Uterus (tissue), 4 donors: ENCODE measurements around the gene FREM1. TPM values are rescaled to one million over a fixed set of nuclear protein-coding genes. Genes with fewer than 3 reads are reported as not detected.

ENCODE experiments used
- DNase-seq, 2 donors: peaks; one replicate each; pipeline ENCODE4 v3.0.0-alpha.2; 2019 to 2020
- H3K27ac ChIP-seq, 2 donors: fragments of 200-600 bp; sonication (generic); 1 replicate in 1 of 2; 2 replicates in 1 of 2; pipeline ENCODE4 v1.5.1; 2016 to 2018
- H3K27me3 ChIP-seq, 2 donors: fragments of 200-600 bp; sonication (generic); one replicate each; pipeline ENCODE4 v1.5.1; 2018 to 2019; ENCODE audit warnings: control low read depth in 1 of 2
- H3K36me3 ChIP-seq, 2 donors: fragments of 200-600 bp; sonication (generic); one replicate each; pipeline ENCODE4 v1.5.1; 2019; ENCODE audit warnings: control low read depth in 1 of 2
- H3K4me1 ChIP-seq, 2 donors: fragments of 200-600 bp; sonication (generic); one replicate each; pipeline ENCODE4 v1.5.1; 2018 to 2019; ENCODE audit warnings: control low read depth in 1 of 2
- H3K4me3 ChIP-seq, 2 donors: fragments of 200-600 bp; sonication (generic); 1 replicate in 1 of 2; 2 replicates in 1 of 2; pipeline ENCODE4 v1.5.1; 2018 to 2019; ENCODE audit warnings: mild to moderate bottlenecking in 1 of 2
- H3K9me3 ChIP-seq, 2 donors: fragments of 200-600 bp; sonication (generic); one replicate each; pipeline ENCODE4 v1.5.1; 2019; ENCODE audit warnings: control low read depth in 1 of 2
- POLR2A ChIP-seq, 2 donors: fragments of 450-650 bp; IDR thresholded peaks; one replicate each; pipeline ENCODE4 v1.6.1; 2016; ENCODE audit warnings: antibody characterized with exemption in 2 of 2, mild to moderate bottlenecking in 1 of 2, moderate library complexity in 1 of 2
- intact Hi-C: fragments of 100-400 bp; cut with DNase I; formaldehyde crosslinking; loops from one replicate; pipeline ENCODE4 v1.15.1; 2023; ENCODE audit warnings: low total_unique reads
- total RNA-seq, 4 donors: library from RNA; depleted of rRNA in 3 of 4; stranded (reverse); fragments of >200 nt in 3 of 4; gene quantifications; one replicate each; pipeline versions ENCODE4 v1.1.0 to v1.2.4, GENCODE V29; 2014 to 2023
- TF ChIP-seq, protein P1 (sequence below), 4 experiments: fragments of 200-600 bp in 2 of 4; fragments of 450-650 bp in 2 of 4; sonication (generic) in 2 of 4; IDR thresholded peaks; one replicate each; pipeline ENCODE4 v1.5.1; 2016 to 2019; ENCODE audit warnings: antibody characterized with exemption in 4 of 4, mild to moderate bottlenecking in 2 of 4, moderate library complexity in 1 of 4
- donor health status: DM: yes; HTN: yes; CAD: no.

FREM1 gene
- total RNA-seq, 4 donors from 2014 or later: 7.6 to 92.6 (median 18.4) TPM

DNA sequence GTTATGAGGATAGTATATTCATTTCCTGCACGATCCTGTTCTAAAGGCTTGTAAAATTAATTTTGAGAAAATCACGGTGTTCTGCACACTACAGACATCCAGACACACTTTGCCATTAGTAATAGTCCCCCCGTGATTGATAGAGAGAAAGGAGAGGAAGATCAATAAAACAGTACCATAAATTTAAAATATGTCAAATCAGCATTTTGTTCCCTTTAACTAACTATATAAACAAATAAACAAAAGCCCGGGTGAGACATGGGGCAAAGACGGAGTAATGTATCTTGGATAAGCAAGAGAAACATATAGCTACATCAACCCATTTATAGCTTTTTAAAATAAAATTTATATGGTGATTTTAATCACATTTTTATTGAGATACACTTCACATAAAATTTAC, 177.1 kb downstream of the FREM1 start:
- intact Hi-C loops: no loop called here
- TF ChIP-seq POLR2A (IDR thresholded peaks at IDR 0.05): no peak
- TF ChIP-seq, protein P1, sequence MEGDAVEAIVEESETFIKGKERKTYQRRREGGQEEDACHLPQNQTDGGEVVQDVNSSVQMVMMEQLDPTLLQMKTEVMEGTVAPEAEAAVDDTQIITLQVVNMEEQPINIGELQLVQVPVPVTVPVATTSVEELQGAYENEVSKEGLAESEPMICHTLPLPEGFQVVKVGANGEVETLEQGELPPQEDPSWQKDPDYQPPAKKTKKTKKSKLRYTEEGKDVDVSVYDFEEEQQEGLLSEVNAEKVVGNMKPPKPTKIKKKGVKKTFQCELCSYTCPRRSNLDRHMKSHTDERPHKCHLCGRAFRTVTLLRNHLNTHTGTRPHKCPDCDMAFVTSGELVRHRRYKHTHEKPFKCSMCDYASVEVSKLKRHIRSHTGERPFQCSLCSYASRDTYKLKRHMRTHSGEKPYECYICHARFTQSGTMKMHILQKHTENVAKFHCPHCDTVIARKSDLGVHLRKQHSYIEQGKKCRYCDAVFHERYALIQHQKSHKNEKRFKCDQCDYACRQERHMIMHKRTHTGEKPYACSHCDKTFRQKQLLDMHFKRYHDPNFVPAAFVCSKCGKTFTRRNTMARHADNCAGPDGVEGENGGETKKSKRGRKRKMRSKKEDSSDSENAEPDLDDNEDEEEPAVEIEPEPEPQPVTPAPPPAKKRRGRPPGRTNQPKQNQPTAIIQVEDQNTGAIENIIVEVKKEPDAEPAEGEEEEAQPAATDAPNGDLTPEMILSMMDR (IDR thresholded peaks at IDR 0.05): no peak

DNA sequence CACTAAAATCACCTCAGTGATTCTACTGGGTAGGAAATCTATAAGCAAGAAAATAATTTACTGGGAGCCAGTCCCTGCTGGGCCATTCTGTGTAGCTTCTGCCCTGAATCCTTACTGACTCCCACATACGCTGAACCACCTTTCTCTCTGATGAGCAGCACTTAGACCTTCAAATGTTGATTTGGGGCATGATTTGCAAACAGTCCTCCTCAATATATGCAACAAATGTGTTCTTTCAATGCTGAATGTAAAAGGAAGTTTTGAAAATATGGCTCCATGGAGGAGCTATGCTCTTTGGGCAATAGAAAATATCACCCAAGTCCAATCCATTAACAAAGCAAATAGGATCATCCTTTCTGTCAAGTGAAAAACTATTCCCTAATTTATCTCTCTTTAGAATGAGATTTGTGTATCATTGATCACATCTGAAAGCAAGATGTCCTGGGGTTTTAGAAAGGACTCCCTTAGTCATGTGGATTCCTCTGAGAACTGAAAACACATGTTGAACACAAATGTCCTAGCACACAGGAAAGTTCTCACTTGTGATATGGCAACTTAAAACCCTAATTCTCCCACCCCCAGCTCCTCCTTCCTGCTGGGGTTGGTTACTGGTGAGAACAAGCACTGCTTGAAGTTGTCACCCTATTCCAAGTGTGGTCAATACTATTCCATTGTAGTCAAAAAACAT, 178.8 kb downstream of the FREM1 start:
- TF ChIP-seq, protein P1 (IDR thresholded peaks at IDR 0.05): no peak
- no peak for TF ChIP-seq POLR2A (IDR thresholded peaks at IDR 0.05)
- H3K36me3 ChIP-seq: no peaks in the 10 kb centered on the region
- DNase-seq: no peak
- H3K27ac ChIP-seq: no peak overlapping the region
- no peak overlapping the region for H3K4me3 ChIP-seq
- intact Hi-C loops: no loop called here
- no peaks in the 10 kb centered on the region for H3K27me3 ChIP-seq
- H3K4me1 ChIP-seq: no peaks in the 10 kb centered on the region
- H3K9me3 ChIP-seq: no peaks in the 10 kb centered on the region

More for the DNA sequence above, 177.1 kb downstream of the FREM1 start:
- H3K36me3 ChIP-seq: no peaks in the 10 kb centered on the region
- no peaks in the 10 kb centered on the region for H3K4me1 ChIP-seq
- H3K9me3 ChIP-seq: no peaks in the 10 kb centered on the region
- H3K4me3 ChIP-seq: no peak overlapping the region
- no peak overlapping the region for H3K27ac ChIP-seq
- no peak for DNase-seq
- H3K27me3 ChIP-seq: no peaks in the 10 kb centered on the region

DNA sequence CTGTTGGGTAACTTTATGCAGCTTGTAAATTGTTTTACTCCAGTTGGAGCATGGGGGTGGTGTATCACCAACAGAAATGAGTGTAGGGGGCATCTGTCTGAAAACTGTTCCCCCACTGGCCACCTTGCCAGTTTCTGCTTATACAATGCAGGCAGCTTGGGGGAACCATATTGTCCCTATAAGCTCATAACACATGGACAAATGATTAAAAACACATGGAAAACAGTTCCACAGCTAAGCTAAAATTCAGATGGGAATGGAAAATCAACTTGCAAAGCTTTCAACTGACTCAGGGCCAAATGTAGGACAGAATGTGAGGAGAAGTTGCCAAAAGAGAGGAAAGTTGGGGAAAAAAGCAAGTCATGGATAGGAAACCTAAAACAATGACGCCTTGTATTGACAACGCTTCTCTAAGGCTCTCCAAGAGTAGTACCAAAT, 179.7 kb downstream of the FREM1 start:
- DNase-seq: no peak
- Histone ChIP-seq H3K27me3 (no peaks in the 10 kb centered on the region), H3K9me3 (no peaks in the 10 kb centered on the region), H3K4me1 (no peaks in the 10 kb centered on the region), H3K4me3 (no peak overlapping the region), H3K27ac (no peak overlapping the region), H3K36me3 (no peaks in the 10 kb centered on the region)
- intact Hi-C loops: no loop called here
- TF ChIP-seq, protein P1 (IDR thresholded peaks at IDR 0.05): no peak
- no peak for TF ChIP-seq POLR2A (IDR thresholded peaks at IDR 0.05)

DNA sequence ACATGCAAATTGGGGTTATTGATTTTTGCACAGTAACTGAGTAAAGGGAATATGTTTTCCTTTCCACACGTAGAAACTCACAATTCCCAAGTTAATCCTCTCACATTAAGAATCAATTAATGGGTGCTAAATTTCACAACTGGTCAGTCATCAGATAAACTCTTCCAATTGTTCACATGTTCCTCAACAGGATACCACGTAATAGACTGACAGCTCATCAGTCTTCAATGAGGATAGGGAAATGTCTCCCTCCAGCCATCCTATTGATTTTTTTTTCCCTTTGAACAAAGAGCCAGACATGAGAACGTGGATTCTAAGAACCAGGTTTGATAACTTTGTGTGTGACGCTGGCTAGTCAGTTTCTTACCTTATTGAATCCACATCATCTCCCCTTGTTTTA, 186.9 kb downstream of the FREM1 start:
- intact Hi-C loops: no loop called here

DNA sequence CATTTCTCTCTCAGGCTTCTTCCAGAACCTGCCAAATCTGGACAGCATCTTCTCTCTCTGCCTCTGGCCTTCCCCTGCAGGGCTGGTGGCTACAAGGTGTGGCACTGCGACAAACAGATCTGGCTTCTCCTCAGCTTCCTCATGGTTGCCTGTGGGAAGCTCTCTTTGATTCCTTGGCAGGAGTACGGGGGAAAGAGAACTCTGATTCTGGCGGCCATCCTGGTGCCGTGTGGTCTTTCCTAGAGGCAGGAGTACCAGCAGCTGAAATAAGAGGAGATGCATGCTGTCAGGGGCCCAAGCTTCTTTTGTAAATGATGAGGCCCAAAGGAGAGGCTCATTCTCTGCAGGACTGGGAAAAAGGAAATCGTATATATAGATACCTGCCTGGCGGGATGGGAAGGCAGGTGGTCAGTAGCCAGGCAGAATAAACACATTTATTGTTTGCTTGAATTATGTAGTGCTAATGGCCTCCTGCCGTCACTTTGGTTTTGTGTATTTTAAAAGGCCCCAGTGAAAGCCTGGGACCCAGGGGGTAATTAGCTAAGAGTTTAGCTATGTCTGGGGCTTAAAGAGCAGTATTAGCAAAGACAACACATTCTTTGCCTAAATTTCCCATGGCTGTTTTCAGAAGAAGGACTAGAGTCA, 187.7 kb downstream of the FREM1 start, which contains the start of gene CER1:
CER1 (minus strand) TSS at position 343 of the 645 bp plus-strand sequence; CDS start at position 282, 61 bp downstream.
- Histone ChIP-seq H3K36me3 (no peaks in the 10 kb centered on the region), H3K27me3 (no peaks in the 10 kb centered on the region), H3K4me1 (no peaks in the 10 kb centered on the region), H3K4me3 (no peak within 1 kb of the TSS), H3K27ac (no peak within 1 kb of the TSS), H3K9me3 (no peaks in the 10 kb centered on the region)
- TF ChIP-seq POLR2A (IDR thresholded peaks at IDR 0.05): no peak
- TF ChIP-seq, protein P1 (IDR thresholded peaks at IDR 0.05): no peak
- intact Hi-C loops: no loop called here
- DNase-seq: no peak

More for the DNA sequence above, 186.9 kb downstream of the FREM1 start:
- no peak overlapping the region for H3K4me3 ChIP-seq
- no peaks in the 10 kb centered on the region for H3K27me3 ChIP-seq
- H3K27ac ChIP-seq: no peak overlapping the region
- no peak for DNase-seq
- H3K4me1 ChIP-seq: no peaks in the 10 kb centered on the region
- TF ChIP-seq, protein P1 (IDR thresholded peaks at IDR 0.05): no peak
- TF ChIP-seq POLR2A (IDR thresholded peaks at IDR 0.05): no peak
- H3K36me3 ChIP-seq: no peaks in the 10 kb centered on the region
- H3K9me3 ChIP-seq: no peaks in the 10 kb centered on the region
